Gastroesophageal sphincter (tissue), 3 donors: ENCODE results near the gene PIK3C3.

Experiments used
- CTCF ChIP-seq, 4 experiments: fragments of 200-600 bp in 2 of 4; fragments of 450-650 bp in 2 of 4; sonication (generic) in 1 of 4; IDR thresholded peaks; one replicate each; pipeline ENCODE4 v1.5.1; 2017 to 2019; ENCODE audit warnings: antibody characterized with exemption in 4 of 4, mild to moderate bottlenecking in 2 of 4, moderate library complexity in 2 of 4
- EP300 ChIP-seq: sonication (generic); formaldehyde crosslinking; IDR thresholded peaks from one replicate; pipeline ENCODE4 v1.6.1; 2017; ENCODE audit warnings: antibody characterized with exemption, mild to moderate bottlenecking
- POLR2AphosphoS5 ChIP-seq: sonication (generic); formaldehyde crosslinking; IDR thresholded peaks from one replicate; pipeline ENCODE4 v1.6.1; 2017; ENCODE audit warnings: antibody characterized with exemption

- TF ChIP-seq CTCF (IDR thresholded peaks at IDR 0.05) (no peak), POLR2AphosphoS5 (no peak), EP300 (no peak)
Observed at GRCh38 chr18:42100248-42100647, 145.2 kb downstream of the PIK3C3 start.
